ENCODE results near the gene APOBEC3A. TPM values are rescaled to one million over a fixed set of nuclear protein-coding genes. Genes with fewer than 3 reads are reported as not detected.

The APOBEC3A gene
- total and polyA plus RNA-seq, 2 of the 13 experiments (the other 11 are each of a cell fraction or from before 2014, with no cell fraction given) = not detected

DNA sequence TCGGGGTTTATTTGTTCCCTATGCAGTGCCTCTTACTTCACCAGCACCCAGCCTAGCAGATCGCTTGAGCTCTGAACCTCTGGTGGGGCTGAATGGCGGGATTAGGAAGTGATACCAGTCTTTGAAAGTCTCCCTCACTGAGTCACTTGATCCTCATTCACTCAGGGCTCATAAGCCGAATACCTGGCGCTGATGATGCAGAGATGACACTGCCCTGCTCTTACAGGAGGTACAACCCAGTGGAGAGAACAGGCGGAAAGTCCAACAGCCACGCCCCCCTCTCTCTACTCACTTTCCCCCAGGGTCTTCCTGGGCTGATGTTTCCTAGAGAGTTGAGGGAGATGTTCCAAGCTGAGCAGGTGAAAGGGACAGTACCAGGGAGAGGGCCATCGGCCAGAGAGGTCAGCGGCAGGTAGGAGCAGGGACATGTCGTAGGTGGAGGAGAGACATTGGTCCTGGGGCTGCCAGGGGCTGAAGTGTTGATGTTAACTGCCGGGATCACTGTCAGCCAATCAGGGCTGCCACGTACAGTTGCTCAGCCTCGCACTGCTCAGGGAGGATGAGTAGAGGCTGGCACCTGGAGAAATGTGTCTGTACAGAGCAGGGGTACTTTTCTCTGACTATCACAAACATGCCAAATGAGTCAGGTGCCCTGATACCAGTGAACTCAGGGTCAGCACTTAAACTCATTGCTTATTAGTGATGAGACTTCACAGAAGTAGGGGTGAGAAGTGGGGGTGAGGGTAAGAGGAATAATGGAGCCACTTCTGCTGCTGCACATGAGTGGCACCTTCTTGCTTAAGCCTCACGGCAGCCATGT, 9.9 kb upstream of the APOBEC3A start:
- no peak; the same call in 2 of the 3 replicates for ATAC-seq

DNA sequence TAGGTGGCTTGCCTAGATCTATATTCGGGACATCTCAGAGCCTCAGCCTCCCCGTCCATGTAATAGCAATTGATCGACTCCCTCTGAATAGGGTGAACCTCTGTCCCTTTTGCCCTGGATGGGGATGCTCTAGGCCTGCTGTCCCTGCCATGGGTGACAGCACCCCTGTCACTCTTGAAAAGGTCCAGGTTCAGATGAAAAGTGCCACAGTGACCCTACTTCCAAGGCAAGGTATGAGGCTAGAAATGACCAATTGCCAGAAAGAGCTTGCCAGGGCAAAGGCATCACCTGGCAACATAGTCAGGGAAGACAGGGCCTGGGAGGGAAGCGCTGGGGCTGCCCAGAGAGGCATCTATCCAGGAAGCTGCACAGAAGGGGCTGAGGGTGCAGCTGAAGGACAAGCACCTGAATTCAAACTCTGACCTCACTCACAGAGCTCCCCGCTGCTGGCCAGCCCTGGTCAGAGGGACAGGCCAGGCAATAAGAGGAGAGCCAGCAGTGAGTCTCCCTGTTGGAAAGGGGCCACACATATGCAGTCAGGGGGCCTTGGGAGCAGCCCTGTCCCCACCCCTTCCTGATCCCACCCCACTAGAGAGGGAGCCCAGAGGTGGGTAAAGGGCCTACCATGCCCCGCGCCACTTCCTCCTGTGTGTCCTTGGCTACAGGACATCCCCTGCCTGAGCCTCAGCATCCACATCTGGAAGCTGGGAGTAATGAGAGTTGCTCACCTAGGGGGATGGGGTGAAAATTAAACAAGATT, 9.0 kb upstream of the APOBEC3A start:
- H3K27me3 ChIP-seq (ENCODE audit: control insufficient read depth in 1 of 2, insufficient read depth in 2 of 2, low read length in 2 of 2) = peaks cover 1 to 64% of the 10 kb centered on the region in 2 experiments; a peak in 4 of 5 replicates
- 50% methylated on average over 1 of the region's 7 CpGs for WGBS (ENCODE audit: low lambda C conversion rate)
- in situ Hi-C loops (cut with HindIII; ENCODE audit: extremely low pct_ligation_motif_present, low pct_unique_long_range_greater_than_20kb) (no loop called here), intact Hi-C loops (cut with micrococcal nuclease; ENCODE audit: unreplicated experiment) (no loop called here)
- BruUV-seq (replicated peaks) = no TSS peak
- no peak overlapping the region for H2AFZ ChIP-seq (ENCODE audit: low read length)
- ChIA-PET CTCF (ENCODE audit: low intra/inter-chr PET ratio, low total read pairs) (no interaction called here), POLR2A (no interaction called here)
- no peaks in the 10 kb centered on the region for H3K36me3 ChIP-seq (replicated peaks in 1 of 2; ENCODE audit: control insufficient read depth in 1 of 2, insufficient read depth in 2 of 2, low read length in 2 of 2)
- no peak overlapping the region for H3K4me3 ChIP-seq (replicated peaks in 1 of 3; ENCODE audit: insufficient read depth in 1 of 3, low read depth in 2 of 3, low read length in 3 of 3)
- no peak for FAIRE-seq
- TF ChIP-seq KLF6 (CRISPR knock-in tag; IDR thresholded peaks at IDR 0.05) (no peak), PITX1 (CRISPR knock-in tag; IDR thresholded peaks at IDR 0.05) (no peak), ZNF567 (CRISPR knock-in tag; IDR thresholded peaks at IDR 0.05; ENCODE audit: borderline replicate concordance) (no peak), ZNF343 (CRISPR knock-in tag; IDR thresholded peaks at IDR 0.05) (no peak), KAT2B (IDR thresholded peaks at IDR 0.05; ENCODE audit: borderline replicate concordance, low read depth, low read length) (no peak)
- DNase-seq (ENCODE audit: low spot score) = no peak
- no peaks in the 10 kb centered on the region for H4K20me1 ChIP-seq (ENCODE audit: insufficient read depth, low read length)
- no peaks in the 10 kb centered on the region for H3K4me1 ChIP-seq (ENCODE audit: insufficient read depth, low read length)
- H3K79me2 ChIP-seq (ENCODE audit: insufficient read depth, low read length) = no peaks in the 10 kb centered on the region
- no peak overlapping the region for H3K4me2 ChIP-seq (ENCODE audit: low read depth, low read length)
- no peak overlapping the region for H3K27ac ChIP-seq (ENCODE audit: extremely low read length, insufficient read depth, low read length)
- no peak for ATAC-seq
- H3K9ac ChIP-seq (ENCODE audit: insufficient read depth, low read depth, low read length) = no peak overlapping the region
- H3K9me3 ChIP-seq (ENCODE audit: low read length) = no peaks in the 10 kb centered on the region

More for the DNA sequence above, 9.9 kb upstream of the APOBEC3A start:
- Histone ChIP-seq H3K27me3 (ENCODE audit: control insufficient read depth in 1 of 2, insufficient read depth in 2 of 2, low read length in 2 of 2) (peaks cover 1 to 63% of the 10 kb centered on the region in 2 experiments; a peak in 4 of 5 replicates), H3K9me3 (ENCODE audit: low read length) (no peaks in the 10 kb centered on the region), H3K9ac (ENCODE audit: insufficient read depth, low read depth, low read length) (no peak overlapping the region), H3K79me2 (ENCODE audit: insufficient read depth, low read length) (no peaks in the 10 kb centered on the region), H2AFZ (ENCODE audit: low read length) (no peak overlapping the region), H3K27ac (ENCODE audit: extremely low read length, insufficient read depth, low read length) (no peak overlapping the region), H3K36me3 (replicated peaks in 1 of 2; ENCODE audit: control insufficient read depth in 1 of 2, insufficient read depth in 2 of 2, low read length in 2 of 2) (no peaks in the 10 kb centered on the region), H4K20me1 (ENCODE audit: insufficient read depth, low read length) (no peaks in the 10 kb centered on the region), H3K4me2 (ENCODE audit: low read depth, low read length) (no peak overlapping the region), H3K4me1 (ENCODE audit: insufficient read depth, low read length) (no peaks in the 10 kb centered on the region), H3K4me3 (replicated peaks in 1 of 3; ENCODE audit: insufficient read depth in 1 of 3, low read depth in 2 of 3, low read length in 3 of 3) (no peak overlapping the region)
- no TSS peak for BruUV-seq (replicated peaks)
- DNase-seq (ENCODE audit: low spot score) (no peak), FAIRE-seq (no peak)
- in situ Hi-C loops (cut with HindIII; ENCODE audit: extremely low pct_ligation_motif_present, low pct_unique_long_range_greater_than_20kb) = no loop called here
- intact Hi-C loops (cut with micrococcal nuclease; ENCODE audit: unreplicated experiment) = no loop called here
- WGBS (ENCODE audit: low lambda C conversion rate) = 30% methylated on average over 11 of the region's 14 CpGs
- ChIA-PET POLR2A (no interaction called here), CTCF (ENCODE audit: low intra/inter-chr PET ratio, low total read pairs) (no interaction called here)
- TF ChIP-seq POGZ (CRISPR knock-in tag; IDR thresholded peaks at IDR 0.05) = no peak
- no peak for TF ChIP-seq RELA (CRISPR knock-in tag; IDR thresholded peaks at IDR 0.05)
